HG03378 (cell line): ENCODE measurements around the gene YTHDF1.

Source experiments
- ATAC-seq: cut with Tn5 transposase; IDR thresholded peaks from one replicate; pipeline ENCODE4 v1.9.1; 2021; ENCODE audit warnings: mild to moderate bottlenecking, moderate library complexity; ENCODE audit not compliant: unreplicated experiment

The YTHDF1 gene

GRCh38 chr20:63210011-63210605 lies 5.8 kb downstream of the YTHDF1 start:
- no peak for ATAC-seq

DNA sequence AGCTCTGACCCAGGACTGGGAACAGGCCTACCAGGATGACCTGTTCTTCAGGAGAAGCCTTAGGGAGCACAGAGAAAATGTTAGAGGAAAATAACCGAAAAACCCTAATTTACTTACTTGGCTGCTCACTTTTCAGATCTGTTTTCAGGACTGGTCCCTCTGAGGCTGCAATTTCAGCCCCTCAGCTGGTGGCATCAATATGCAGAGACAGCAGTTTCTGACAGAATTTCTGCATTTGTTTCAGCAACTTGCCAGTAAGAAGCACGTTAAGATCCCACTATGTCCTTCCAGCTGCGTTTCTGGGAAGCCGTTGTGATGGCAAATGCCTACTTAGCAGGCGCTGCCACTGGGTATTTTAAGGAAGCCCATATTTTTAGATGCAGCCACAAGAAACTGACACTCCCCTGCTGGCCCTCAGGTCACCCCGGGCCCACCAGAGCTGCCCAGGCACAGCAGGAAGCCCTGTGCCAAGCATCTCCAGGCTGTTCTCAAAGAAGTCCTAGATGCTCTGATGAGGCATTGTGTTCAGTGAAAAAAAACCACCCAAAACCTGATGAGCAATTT lies 7.5 kb downstream of the YTHDF1 start:
- no peak for ATAC-seq

DNA sequence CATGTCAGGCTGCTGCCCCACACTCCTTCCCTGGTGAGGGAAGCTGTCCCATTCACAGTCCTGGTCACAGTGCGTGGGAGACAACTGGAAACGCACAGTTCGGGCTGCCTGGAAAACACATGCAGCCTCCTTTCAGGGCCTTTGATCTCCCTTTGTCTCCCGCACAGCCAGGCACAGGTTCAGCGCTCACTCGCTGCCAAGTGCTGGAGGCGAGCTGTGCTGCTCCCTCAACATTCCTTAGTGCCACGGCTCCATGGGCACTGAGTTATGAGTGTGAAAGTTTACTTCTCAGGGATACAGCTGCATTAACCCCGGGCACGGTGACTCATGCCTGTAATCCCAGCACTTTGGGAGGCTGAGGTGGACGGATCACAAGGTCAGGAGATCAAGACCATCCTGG lies 9.1 kb downstream of the YTHDF1 start:
- no peak for ATAC-seq

GRCh38 chr20:63205896-63206295 lies 10.0 kb downstream of the YTHDF1 start:
- ATAC-seq, result no peak

GRCh38 chr20:63204362-63204761 lies 11.6 kb downstream of the YTHDF1 start:
- ATAC-seq, result no peak

- no peak for ATAC-seq
These were observed 13.0 kb downstream of the YTHDF1 start for GRCh38 chr20:63202811-63203526.

- ATAC-seq, result no peak
These were observed 13.9 kb downstream of the YTHDF1 start for GRCh38 chr20:63202021-63202420.

DNA sequence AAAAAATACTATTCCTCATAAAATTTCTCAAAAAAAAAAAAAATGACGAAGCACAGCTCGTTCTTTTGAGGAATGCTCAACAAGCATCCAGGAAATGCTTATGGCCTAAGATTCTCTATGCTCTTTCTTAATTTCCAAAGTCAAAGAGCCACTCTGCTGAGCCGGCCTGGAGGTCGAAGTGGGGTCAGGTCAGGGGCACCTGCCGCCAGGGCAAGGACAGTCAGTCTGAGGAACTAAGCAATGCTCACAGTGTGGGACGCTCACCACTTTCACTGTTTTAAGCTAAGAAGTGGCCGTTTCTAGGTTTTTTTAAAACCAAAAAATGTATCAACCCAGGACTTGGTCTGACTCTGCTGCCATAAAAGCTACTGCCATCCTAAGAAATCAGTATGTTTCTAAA lies 17.3 kb downstream of the YTHDF1 start:
- ATAC-seq, result no peak

GRCh38 chr20:63196768-63197470 lies 19.0 kb downstream of the YTHDF1 start:
- no peak for ATAC-seq

DNA sequence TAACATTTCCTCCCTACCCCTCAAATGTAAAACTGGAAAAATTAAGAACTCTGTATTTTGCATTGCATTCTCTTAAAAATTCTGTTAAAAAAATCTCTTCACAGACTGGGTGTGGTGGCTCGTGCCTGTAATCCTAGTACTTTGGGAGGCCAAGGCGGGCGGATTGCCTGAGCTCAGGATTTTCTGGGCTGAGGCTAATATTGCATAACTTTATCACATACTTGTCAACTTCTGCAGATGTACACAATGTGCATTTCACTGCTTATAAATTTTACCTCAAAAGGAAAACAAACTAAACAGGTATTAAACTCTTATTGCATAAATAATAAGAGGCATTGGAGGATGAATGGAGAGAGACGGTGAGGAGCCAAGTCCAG lies 21.1 kb downstream of the YTHDF1 start:
- no peak for ATAC-seq

DNA sequence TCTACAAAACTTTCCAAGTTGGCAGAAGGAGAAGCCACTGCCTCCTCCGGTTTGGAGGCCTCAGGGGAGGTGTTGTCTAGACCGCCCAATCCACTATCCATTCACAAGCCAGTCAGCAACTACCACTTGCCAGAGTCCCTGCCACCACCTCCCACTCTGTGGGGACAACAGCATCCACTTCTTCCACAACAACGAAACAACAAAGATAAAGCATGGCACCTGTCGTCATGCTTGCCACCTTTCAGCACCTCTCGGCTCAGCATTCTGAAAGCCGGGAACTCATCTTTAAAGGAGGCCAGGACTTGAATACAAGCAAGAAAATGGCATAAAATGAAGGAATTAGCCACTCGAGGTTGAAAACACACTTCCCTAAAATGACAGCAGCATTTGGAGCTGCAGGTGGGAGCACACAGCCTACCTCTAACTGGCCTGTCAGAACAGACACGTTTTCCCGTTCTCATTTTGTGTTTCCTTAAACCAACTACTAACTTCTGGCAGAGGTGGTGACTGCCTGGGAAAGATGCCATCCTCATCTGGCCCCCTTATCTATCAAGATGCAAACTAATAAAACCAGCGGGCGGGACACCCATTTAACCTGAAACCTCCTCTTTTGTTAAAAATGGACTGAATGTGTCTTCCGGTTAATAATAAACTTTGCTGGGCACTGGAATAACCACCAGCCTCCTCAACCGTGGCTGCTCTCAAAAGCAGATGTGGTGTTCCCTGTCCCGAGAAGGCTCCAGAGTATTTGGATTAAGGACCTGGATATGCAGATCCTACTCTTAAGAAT lies 21.7 kb downstream of the YTHDF1 start:
- no peak for ATAC-seq

DNA sequence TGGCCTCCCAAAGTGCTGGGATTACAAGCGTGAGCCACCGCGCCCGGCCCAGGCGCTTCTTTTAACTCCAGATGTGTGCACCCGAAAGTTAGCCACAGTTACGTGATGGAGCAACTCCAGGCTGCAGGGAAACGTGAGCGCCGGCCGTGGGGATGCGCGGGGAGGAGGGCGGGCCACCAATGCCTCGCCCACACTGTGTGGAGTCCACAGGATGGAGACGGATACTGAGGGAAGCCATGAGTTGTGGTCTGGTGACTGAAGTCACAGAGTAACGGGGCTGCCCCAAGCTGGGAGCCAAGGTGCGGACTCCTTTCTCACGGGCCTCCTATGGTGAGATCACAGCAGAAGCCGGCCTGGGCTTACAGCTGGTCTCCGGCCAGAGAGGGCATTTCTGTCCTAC lies 23.2 kb downstream of the YTHDF1 start:
- ATAC-seq, result no peak

DNA sequence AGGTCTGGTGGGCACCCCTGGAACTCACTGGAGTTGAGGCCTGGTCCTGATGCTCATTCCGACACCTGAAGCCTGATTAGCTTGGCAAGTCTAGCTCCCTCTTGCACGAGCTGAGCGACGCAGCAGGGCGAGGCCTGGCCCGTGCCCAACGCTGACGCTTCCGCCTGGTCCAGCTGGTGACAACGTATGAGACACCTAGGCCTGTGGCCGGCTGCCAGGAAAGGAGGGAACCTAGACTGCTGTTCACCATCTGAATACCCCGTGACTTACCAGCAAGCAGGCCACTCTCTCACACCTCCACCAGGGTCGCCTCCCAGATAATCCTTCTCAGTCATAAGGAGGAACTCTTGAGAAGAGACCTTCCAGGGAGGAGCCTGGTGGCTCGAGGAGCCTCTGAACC lies 24.5 kb downstream of the YTHDF1 start:
- ATAC-seq, result no peak

- no peak for ATAC-seq
These were observed 25.1 kb downstream of the YTHDF1 start for GRCh38 chr20:63190828-63191227.

- ATAC-seq, result no peak
These were observed 25.9 kb downstream of the YTHDF1 start for GRCh38 chr20:63189846-63190559.

- no peak for ATAC-seq
These were observed 26.6 kb downstream of the YTHDF1 start for GRCh38 chr20:63189322-63189642.

- ATAC-seq, result no peak
These were observed 27.1 kb downstream of the YTHDF1 start for GRCh38 chr20:63188641-63189321.

- no peak for ATAC-seq
These were observed 27.8 kb downstream of the YTHDF1 start for GRCh38 chr20:63188159-63188442.

DNA sequence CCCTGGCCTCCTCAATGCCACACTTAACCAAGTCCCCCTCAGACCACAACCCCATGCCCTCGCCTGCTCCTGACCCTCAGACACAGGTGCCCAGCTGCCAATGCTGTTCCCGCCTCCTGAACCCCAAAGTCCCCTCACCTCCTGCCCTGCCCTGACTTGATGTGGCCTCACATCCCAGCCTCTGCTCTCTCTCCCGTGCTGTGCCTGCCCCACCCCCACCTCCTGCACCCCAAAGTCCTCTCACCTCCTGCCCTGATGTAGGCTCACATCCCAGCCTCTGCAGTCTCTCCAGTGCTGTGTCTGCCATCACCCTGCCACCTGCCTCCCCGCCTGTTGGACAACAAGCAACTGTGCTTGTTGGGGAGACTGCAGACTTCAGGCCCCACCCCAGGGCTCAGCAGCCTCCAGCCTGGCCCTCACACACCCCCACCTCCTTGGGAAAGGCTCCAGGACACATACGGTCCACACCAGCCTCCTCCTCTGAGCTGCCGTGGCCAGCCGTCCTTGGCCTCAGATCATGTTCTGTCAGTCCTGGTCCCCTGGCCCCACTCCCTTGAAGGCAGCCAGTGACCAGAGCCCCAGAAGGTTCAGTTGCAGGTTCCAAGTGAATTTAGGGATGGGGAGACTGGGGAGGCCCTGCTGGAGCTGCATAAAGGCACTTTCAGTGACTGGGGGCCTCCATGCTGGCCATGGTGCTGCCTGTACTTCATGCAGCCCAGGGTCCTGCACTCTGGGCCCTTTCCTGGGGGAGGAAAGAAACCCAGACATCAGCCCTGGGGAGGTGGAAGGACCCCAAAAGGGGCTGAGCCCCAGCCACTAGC lies 28.4 kb downstream of the YTHDF1 start:
- no peak for ATAC-seq
